Panc1 (cell line): ENCODE measurements around the gene HELB.

Experiments used
- TCF7L2 ChIP-seq: IDR thresholded peaks from 2 replicates; pipeline ENCODE4 v1.6.1; 2011; ENCODE audit warnings: mild to moderate bottlenecking, low read depth, low read length, inconsistent platforms
- TF ChIP-seq, protein P1 (sequence below): fragments of 450-650 bp; IDR thresholded peaks from 2 replicates; pipeline ENCODE4 v1.5.1; 2017; ENCODE audit warnings: mild to moderate bottlenecking

- TF ChIP-seq TCF7L2: no peak
- TF ChIP-seq, protein P1, sequence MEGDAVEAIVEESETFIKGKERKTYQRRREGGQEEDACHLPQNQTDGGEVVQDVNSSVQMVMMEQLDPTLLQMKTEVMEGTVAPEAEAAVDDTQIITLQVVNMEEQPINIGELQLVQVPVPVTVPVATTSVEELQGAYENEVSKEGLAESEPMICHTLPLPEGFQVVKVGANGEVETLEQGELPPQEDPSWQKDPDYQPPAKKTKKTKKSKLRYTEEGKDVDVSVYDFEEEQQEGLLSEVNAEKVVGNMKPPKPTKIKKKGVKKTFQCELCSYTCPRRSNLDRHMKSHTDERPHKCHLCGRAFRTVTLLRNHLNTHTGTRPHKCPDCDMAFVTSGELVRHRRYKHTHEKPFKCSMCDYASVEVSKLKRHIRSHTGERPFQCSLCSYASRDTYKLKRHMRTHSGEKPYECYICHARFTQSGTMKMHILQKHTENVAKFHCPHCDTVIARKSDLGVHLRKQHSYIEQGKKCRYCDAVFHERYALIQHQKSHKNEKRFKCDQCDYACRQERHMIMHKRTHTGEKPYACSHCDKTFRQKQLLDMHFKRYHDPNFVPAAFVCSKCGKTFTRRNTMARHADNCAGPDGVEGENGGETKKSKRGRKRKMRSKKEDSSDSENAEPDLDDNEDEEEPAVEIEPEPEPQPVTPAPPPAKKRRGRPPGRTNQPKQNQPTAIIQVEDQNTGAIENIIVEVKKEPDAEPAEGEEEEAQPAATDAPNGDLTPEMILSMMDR: no peak
These were observed 12.0 kb downstream of the HELB start for GRCh38 chr12:66314278-66314677.
